Fibroblast of skin of left quadriceps (primary cell): ENCODE measurements around the gene BANK1.

ENCODE experiments used
- DNase-seq, 2 experiments: peaks; one replicate each; pipeline ENCODE4 v3.0.0-alpha.2; 2013; ENCODE audit warnings: low read depth in 2 of 2

The BANK1 gene, protein sequence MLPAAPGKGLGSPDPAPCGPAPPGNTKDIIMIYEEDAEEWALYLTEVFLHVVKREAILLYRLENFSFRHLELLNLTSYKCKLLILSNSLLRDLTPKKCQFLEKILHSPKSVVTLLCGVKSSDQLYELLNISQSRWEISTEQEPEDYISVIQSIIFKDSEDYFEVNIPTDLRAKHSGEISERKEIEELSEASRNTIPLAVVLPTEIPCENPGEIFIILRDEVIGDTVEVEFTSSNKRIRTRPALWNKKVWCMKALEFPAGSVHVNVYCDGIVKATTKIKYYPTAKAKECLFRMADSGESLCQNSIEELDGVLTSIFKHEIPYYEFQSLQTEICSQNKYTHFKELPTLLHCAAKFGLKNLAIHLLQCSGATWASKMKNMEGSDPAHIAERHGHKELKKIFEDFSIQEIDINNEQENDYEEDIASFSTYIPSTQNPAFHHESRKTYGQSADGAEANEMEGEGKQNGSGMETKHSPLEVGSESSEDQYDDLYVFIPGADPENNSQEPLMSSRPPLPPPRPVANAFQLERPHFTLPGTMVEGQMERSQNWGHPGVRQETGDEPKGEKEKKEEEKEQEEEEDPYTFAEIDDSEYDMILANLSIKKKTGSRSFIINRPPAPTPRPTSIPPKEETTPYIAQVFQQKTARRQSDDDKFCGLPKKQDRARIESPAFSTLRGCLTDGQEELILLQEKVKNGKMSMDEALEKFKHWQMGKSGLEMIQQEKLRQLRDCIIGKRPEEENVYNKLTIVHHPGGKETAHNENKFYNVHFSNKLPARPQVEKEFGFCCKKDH

DNA sequence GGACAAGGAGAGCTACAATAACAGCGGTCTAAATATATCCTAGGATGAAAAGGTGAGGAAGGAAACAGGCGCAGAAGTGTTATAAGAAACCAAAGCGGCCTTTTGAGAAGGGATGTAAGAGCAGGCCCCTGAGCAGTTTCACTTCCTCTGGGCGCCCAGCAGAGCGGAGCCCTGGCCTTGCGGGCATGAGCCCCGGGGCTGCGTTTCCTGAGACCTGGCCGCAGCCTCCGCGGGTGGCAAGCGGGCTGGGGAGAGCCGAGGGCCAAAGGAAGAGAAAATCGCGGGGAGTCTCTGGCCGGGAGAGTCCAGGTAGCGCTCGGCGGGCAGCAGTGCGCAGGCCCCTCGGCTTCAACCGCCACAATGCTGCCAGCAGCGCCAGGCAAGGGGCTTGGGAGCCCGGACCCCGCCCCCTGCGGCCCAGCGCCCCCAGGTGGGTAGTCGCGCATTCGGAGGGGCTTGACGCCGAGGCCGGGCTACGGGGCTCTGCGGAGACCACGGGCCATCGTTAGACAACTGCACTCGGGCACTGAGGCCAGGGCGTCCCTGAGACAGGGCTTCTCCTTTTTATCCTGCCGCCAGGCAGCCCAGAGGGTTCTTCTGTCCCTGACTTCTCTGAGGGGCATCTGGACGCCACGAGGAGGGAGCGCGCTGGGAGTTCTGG lies at the start of gene BANK1:
Gene BANK1, plus strand, starts transcription at position 210 of the 661 bp plus-strand sequence. Its CDS starts 151 bp downstream, at position 361.
- peak in 1 of 2 experiments; percentile 7 for DNase-seq

DNA sequence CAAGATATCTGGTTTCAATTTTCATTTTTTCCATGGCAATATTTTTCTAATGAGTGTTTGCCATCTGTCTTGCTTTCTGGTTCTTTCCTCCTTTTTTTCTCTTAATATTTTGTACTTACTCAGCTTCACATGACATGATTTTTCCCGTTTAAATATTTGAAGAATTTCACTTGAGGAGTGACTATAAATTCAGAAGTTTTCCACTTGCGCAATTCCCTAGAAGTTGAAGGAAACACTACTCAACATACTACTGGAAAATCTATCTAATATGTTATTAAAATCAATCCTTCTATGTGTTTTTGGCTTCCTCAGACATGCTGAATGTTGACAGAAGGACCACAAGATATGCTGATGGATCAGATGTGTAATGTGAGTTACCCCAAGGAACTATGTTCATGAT lies 36.8 kb upstream of the BANK1 start:
- DNase-seq, result peak; percentile 34 to 39

DNA sequence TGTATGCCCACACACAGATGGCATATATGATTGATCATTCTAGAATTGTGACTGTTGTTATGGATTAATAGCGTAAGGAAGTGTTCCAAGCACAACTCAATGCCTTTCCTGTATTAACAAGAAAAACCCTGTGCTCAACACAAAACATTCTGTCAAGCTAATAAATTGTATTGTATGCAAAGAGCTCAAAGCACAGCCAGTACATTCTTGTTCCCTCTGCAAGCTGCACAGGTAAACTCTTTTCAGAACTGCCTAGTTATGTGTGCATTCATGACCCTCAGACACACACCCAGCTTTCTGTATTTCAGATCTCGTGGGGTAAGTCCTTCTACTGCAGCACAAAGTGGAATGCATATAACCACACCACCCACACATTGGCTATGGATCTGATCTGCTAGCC lies 34.3 kb upstream of the BANK1 start:
- DNase-seq, result no peak

DNA sequence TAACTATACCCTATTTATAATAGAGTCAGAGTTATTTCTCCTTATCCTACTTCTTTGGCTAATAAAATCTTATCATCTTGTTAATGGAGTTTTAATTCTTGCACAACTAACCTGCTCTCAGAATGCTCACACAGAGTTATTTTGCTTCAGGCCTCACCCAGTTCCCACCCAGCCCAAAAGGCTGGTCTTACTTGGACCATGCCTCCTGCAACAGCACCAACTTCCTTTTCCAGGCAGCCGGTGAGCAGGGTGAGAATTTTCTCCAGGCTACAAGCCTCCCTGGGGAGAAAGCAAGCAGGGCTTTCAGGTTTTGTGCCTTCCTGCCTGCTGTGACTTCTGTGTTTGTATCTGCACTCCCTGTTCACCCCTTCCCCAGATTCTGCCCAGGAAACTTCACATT lies 29.1 kb upstream of the BANK1 start:
- DNase-seq, result no peak

DNA sequence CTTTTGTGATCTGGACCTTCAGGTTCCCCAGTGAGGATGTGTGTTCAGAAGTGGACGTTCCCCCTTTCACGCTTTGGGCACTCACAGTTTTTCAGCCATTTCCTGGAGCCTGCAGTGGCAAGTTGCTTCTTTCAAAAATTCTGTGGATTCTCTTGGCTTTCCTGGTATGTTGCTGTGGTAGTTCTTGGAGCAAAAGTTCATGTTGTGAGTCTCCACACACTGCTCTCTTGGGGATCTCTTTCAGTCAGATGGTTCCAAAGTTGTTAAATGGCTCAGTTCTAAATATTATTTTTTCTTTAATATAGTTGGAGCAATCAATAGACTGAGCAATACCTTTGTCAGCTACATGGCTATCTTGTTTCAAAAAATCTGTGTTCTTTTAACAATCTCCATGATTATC lies 28.5 kb upstream of the BANK1 start:
- DNase-seq, result no peak

DNA sequence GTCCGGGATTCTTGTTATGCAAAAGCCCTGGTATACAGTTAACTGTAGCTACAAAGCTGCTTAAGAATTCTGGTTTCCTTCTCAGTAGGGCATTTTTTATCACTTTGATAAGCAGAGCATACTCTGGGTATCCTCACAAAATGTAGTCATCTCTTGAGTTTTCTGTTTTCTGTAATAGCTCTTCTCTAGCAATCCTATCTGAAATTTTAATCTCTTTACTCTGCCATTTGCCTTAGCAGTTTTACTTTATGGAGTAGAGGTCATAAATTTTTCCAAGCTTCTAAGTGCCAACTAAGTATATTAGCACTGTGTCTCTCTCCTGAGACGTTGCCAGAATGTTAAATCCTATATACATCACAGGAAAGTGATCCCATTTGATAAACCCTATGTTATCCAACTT lies 28.0 kb upstream of the BANK1 start:
- no peak for DNase-seq

DNA sequence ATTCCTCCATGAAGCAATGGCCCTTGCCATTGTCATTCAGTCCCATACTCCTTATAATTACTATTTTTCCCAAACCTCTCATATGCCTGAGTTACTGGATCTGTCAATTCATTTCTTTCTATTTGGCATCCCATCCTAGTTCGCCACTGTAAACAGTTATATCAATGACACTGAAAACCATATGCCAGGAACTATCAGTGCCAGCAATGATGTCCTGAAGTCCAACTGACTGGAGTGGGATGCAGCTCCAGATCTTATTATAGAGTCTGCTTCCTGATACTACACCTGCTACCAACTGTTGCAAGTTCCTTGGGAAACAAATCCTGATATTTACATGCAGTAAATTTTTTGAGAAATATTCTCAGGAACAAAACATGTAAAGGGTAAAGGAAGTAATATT lies 27.0 kb upstream of the BANK1 start:
- DNase-seq, result no peak

DNA sequence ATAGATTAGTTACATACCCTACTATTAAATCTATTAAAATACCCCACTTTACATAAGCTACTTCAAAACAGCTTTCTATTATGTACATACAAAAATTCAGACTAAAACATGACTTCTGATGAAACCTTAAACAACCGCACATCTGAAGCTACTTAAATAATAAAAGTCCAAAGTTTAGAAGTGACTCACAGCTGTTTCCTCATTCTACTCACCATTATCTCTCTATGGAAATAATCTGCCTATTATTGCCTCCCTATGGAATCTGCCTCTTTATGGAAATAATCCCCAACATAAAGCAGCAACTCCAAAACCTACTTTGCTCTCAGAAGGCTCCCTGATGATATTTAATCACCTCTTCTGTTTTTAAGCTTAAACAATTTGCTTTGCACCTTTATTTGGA lies 15.7 kb upstream of the BANK1 start:
- DNase-seq, result peak; percentile 34 to 57

DNA sequence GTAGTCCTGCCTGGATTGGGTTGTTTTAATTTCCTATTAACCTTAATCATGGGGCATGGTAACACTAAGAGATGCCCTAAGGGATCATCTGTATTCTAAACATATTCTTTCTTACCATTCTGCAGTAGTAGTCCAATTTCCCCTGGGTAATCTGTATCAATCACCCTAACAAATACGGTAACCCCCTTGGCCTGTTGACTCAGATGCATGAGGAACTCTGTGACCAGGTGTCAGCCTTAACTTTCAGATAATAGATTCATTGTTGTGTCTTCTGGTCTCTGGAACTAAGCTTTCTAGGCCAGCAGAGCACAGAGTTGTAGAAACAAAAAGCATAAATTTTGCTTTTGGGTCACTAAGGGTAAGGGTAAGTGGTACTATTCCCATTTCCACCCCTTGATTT lies 13.1 kb upstream of the BANK1 start:
- no peak for DNase-seq

DNA sequence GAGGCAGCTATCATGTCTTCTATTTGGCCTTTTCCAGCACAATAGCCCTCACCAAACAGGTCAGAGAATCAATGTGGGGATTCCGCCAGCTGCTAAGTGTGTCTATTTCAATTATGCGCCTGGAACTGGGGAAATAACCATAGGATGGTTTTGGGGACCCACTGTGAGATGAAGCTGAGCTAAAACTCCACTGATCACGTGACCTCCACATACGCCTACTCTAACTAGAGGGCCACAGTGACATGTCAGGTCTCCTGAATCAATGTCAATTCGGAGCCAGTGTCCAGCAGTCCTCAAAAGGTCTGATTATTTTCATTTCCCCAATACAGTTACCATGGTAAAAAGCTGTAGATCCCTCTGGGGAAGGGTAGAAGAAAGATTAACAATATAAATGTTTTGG lies 10.2 kb upstream of the BANK1 start:
- DNase-seq, result no peak

DNA sequence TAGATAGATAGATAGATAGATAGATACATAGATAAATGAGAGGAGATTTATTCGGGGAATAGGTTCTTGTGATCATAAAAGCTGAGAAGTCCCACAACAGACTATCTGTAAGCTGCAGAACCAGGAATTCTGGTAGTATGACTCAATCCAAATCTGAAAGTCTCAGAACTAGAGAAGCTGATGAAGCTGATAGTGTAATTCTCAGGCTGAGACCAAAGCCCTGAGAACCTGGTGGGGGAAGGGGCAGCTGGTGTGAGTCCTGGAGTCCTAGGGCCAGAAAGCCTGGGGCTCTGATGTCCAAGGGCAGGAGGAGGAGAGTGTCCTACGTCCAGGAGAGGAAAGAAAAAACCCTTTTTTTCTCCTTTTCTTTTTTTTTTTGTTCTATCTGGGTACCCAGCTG lies 8.0 kb upstream of the BANK1 start:
- no peak for DNase-seq

DNA sequence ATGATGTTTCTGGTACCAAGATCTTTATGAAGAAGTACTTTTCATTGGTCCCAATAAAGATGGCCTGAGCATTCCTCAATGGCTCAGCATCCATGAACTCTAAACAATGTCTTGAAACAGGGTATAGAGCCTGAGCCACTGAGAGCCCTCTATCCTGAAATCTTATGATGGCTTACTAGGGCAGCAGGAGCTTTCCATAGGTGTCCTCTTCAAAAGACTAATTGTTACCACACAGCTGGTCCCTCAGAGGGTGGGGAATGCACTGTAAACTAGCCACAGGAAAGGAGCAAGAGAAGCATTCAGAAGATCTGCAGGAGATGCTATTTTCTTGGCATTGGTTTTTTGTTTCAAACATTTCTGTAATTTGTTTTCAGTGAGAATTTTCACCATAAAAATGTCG lies 5.6 kb upstream of the BANK1 start:
- DNase-seq, result no peak

DNA sequence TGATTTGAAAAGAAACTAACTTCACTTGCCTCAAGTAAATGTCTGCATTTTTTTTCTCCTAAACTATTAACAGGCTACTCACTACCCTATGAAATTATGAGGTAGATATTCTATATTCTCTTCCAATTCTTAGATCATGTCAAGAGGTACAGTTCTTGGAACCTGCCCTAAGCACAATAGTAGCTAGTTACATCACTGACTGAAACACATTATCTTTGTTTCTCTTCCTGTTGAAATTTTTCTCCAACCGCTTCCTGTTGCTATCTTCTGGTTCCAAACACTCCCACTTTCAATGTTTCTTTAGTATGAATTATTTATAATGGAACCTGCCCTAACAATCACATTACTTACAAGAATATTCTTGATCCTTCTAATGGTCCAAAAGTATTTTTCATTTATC lies 5.0 kb upstream of the BANK1 start:
- DNase-seq, result no peak

DNA sequence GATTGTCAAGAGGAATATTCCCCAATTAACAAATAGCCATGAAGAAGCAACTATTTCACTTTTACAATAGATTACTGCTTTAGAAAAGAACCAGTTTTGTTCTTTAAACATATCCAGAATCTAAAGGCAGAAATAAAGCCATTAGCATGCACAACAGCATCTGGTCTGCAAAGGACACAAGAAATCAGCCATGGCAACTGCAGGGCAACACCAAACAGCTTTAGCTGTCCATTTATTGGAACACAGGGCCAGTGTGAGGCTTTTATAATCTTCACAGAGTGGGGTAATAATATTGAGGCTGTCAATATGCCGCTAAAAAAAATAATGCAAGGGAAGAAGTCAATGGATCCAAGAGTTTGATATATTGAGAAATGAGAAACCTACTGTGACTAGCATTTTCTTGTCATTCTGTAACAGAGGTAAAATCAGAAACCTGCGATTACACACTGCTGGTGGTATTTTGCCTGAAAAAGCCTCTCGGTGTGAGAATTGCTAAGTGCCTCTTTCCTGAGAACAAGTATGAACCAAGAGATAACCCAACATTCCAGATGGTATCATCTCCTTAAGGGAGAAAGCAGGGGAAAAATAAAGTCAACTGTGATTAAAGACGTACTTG lies 2.7 kb upstream of the BANK1 start:
- DNase-seq, result no peak

DNA sequence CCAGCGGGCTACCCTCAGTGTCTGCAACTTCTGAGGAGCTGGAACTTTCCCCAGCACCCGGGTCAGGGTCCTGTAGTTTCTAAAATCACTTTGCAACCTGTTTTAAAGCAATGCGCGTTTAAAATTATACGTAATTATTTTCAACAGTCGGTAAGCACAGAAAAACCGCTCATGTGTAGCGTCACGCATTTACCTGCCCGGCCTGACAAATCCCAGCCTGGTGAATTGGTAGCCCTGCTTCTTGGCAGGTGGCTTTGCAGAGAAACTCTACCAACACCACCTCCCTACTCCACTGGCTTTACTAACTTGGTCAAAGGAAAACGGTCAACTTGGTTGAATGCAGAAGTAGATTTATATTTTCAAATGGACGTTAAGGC lies 640 bp downstream of the BANK1 start:
- DNase-seq, result no peak

DNA sequence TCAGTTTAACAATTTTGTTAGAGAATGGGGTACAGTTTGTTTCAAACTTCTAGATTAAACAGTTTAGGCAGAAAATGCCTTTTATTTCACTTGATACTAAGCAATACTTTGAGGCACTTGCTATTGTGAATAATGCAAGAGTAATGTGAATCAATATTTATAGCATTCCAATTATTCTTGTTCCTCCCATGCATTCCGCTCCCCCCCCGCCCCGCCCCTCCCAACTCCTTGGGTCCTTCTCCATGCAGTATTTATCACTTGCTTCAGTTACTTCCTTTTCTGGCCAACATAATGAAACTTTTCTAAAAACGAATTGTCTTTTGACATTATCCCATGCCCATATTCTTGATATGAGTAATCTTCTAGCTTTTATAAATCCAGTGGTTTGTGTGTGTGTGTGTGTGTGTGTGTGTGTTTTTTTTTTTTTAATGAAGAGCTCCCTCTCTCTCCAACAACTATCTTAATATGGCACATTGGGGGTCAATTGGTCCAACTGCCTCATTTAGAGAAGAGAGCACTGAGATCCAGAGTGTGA lies 1.6 kb downstream of the BANK1 start:
- peak in 1 of 2 experiments; percentile 3 for DNase-seq

DNA sequence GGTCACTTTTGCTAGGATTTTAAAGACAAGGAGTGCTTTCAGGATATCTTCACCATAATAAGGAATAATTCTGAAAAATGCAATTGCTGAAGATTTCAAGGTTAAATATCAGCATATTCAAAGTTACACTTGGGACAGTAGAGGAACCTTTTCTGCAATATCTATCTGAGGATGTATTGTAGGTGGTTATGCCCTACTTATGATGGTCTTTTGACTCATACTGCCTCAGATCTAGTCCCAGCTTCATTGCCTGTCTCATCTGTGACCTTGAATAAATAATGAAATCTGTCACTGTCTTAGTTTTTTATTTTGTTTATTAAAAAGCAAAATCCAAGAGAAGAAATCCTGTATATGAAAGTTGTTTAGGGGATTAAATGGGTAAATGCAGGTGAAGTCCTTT lies 2.9 kb downstream of the BANK1 start:
- DNase-seq, result no peak

DNA sequence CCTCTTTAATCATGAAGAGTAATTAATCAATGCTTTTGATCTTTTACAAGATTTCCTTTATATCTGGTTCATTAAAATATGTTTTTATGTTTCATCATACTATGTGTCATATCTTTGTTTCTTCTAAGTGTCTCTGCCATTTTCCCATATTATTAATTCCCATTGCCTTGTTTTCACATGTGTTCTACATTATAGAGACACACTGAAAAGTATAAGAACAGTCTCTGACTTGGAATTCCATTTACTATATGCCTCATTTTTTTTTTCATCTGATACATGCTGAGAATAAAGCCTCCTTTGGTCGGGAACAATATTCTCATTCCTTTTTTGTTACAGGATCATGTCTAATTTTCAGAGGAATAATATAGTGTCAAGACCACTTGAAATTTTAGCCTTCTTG lies 4.3 kb downstream of the BANK1 start:
- peak in 1 of 2 experiments; percentile 4 for DNase-seq

DNA sequence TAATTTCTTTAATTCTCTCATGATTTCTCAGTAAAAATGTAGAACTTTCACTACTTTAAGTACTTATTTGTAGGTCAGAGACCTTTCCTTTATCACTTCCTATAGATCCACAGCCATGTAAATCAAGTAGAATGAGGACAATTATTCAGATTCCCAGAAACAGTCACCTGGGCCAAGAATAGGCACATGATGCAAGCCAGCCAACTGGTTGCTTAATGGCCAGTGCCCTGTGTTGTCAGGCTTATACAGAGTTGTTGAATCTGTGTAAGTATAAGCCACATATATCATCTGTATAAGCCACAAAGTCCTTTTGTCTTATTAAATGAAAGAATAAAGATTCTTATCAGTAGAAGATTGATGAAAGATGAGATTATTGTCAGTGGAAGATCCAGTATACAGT lies 5.2 kb downstream of the BANK1 start:
- no peak for DNase-seq

DNA sequence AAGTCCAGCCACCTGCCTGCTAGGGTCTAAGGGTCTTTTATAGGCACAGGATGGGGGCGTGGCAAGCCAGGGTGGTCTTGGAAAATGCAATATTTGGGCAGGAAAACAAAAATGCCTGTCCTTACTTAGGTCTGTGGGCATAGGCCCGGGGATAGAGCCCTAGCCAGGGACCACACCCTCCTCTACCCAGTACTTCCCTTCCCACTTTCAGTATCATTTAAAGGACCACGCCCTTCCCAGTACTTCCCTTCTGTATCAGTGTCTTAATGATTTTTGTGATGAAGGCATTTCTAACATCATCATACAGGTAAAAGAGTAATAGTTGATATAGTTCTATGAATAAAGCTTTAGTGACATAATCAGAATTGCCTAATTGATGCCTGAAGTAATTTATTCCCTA lies 11.4 kb downstream of the BANK1 start:
- DNase-seq, result no peak

DNA sequence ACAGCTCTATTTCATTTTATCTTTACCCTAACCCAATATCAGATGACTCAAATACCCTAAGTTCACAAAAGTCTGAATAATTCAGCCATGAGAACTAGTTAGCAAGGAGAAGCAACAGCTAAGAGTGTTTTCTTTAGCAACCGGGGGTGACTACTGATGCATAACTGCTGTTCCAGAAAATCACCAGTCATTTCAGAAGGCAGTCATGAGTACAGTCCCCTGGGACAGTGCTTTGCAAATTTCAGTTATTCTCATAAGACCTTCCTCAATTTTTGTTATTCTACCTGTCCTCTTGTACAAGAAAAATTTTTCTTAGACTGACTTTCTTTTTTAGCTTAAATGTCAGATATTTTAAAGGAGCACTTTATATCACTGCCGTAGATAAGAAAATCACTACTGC lies 16.4 kb downstream of the BANK1 start:
- no peak for DNase-seq

DNA sequence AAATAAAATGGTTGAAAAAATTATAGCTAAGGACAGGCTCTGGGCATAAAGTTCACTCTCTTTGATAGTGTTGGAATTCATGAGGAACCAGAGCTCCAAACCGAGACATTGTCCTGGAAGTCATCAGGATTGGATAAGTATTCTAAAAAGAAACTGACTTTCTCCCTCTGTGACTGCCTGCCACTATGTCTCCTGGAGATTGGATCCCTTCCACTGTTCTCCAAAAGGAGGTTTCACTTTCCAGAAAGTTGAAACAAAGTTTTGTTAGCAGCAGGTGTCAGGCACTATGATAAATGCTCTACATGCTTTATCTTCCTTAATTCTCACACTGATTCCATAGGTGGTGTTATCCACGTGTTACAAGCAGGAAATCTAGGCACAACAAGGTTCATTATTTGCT lies 16.8 kb downstream of the BANK1 start:
- no peak for DNase-seq
